Smooth muscle cell (in vitro differentiated cells): ENCODE data around the gene GDF15. TPM values are rescaled to one million over a fixed set of nuclear protein-coding genes. Genes with fewer than 3 reads are reported as not detected.
"Not testable (repeated sequence)": the region's sequence is repeated elsewhere in the genome, so short reads cannot be mapped to it uniquely, and the experiment has no call there.

Source experiments
- DNase-seq: peaks from one replicate; lab custom pipeline; 2025; ENCODE audit not compliant: unreplicated experiment; lab: John Stamatoyannopoulos, UW
- H2AFZ ChIP-seq: fragments of 200-600 bp; sonication (generic); 2 replicates; pipeline ENCODE4 v1.6.0; 2016; ENCODE audit warnings: antibody characterized with exemption, low read depth, mild to moderate bottlenecking
- H3F3A ChIP-seq: fragments of 200-600 bp; sonication (generic); 2 replicates; pipeline ENCODE4 v1.6.0; 2017; ENCODE audit warnings: antibody characterized with exemption, low read depth
- H3K27ac ChIP-seq: fragments of 200-600 bp; sonication (generic); 2 replicates; pipeline ENCODE4 v1.5.1; 2016; ENCODE audit warnings: low read depth, mild to moderate bottlenecking
- H3K27me3 ChIP-seq: fragments of 200-600 bp; sonication (generic); 2 replicates; pipeline ENCODE4 v1.6.1; 2016; ENCODE audit warnings: low read depth, mild to moderate bottlenecking
- H3K36me3 ChIP-seq: fragments of 200-600 bp; sonication (generic); 2 replicates; pipeline ENCODE4 v1.5.1; 2016; ENCODE audit warnings: low read depth
- H3K4me1 ChIP-seq: fragments of 200-600 bp; sonication (generic); 2 replicates; pipeline ENCODE4 v1.5.1; 2016; ENCODE audit warnings: low read depth
- H3K4me2 ChIP-seq: fragments of 200-600 bp; sonication (generic); 2 replicates; pipeline ENCODE4 v1.6.0; 2016; ENCODE audit warnings: mild to moderate bottlenecking
- H3K4me3 ChIP-seq: fragments of 200-600 bp; sonication (generic); 2 replicates; pipeline ENCODE4 v1.5.1; 2016; ENCODE audit warnings: mild to moderate bottlenecking
- H3K79me2 ChIP-seq: fragments of 200-600 bp; sonication (generic); 2 replicates; pipeline ENCODE4 v1.6.0; 2016; ENCODE audit warnings: low read depth, mild to moderate bottlenecking
- H3K9ac ChIP-seq: fragments of 200-600 bp; sonication (generic); 2 replicates; pipeline ENCODE4 v1.6.0; 2016; ENCODE audit warnings: low read depth
- H3K9me3 ChIP-seq: fragments of 200-600 bp; sonication (generic); replicated peaks from 2 replicates; pipeline ENCODE4 v1.5.1; 2016; ENCODE audit warnings: low read depth
- H4K20me1 ChIP-seq: fragments of 200-600 bp; sonication (generic); 2 replicates; pipeline ENCODE4 v1.6.0; 2016; ENCODE audit warnings: low read depth
- CTCF ChIP-seq: fragments of 200-600 bp; sonication (generic); IDR thresholded peaks from 2 replicates; pipeline ENCODE4 v1.5.1; 2017; ENCODE audit warnings: borderline replicate concordance, mild to moderate bottlenecking, antibody characterized with exemption; ENCODE audit not compliant: insufficient read depth, poor library complexity, severe bottlenecking
- WGBS: methylation state at CpG from one replicate; pipeline ENCODE4 v1.1.7; 2016; ENCODE audit warnings: low lambda C conversion rate; 5-methylcytosine and 5-hydroxymethylcytosine counted together
- polyA plus RNA-seq: library from polyadenylated mRNA; unstranded; fragments of >200 nt; fragmentation: Nextera tagmentation; extraction: Ambion mirVana; gene quantifications from 2 replicates; pipeline ENCODE4 v1.2.1, GENCODE V29; 2016
- total RNA-seq: library from RNA; depleted of rRNA; stranded (reverse); fragments of >200 nt; gene quantifications from 2 replicates; pipeline ENCODE4 v1.2.3, GENCODE V29; 2014

Gene GDF15
- total and polyA plus RNA-seq, 2 experiments from 2014 or later = 30.9 to 42.8 TPM

- Histone ChIP-seq H3F3A (peaks cover 9% of the 10 kb centered on the region), H3K4me3 (no peak overlapping the region), H3K27ac (no peak overlapping the region), H2AFZ (no peak overlapping the region), H3K27me3 (no peaks in the 10 kb centered on the region), H3K36me3 (peaks cover 3% of the 10 kb centered on the region), H4K20me1 (no peaks in the 10 kb centered on the region), H3K79me2 (no peaks in the 10 kb centered on the region), H3K4me2 (no peak overlapping the region), H3K4me1 (no peaks in the 10 kb centered on the region), H3K9ac (no peak overlapping the region), H3K9me3 (no peaks in the 10 kb centered on the region)
- no peak for TF ChIP-seq CTCF
- DNase-seq = no peak
- 100% methylated on average over 3 of the region's 3 CpGs for WGBS
These were observed 28.9 kb upstream of the GDF15 start for GRCh38 chr19:18357041-18357440.

- H3K4me1 ChIP-seq = peaks cover 12% of the 10 kb centered on the region
These were observed 24.3 kb upstream of the GDF15 start for GRCh38 chr19:18361646-18362045.

GRCh38 chr19:18362934-18363542, 22.9 kb upstream of the GDF15 start:
- Histone ChIP-seq H3F3A (peaks cover 9% of the 10 kb centered on the region), H3K27me3 (no peaks in the 10 kb centered on the region), H3K9me3 (no peaks in the 10 kb centered on the region), H2AFZ (no peak overlapping the region), H4K20me1 (no peaks in the 10 kb centered on the region), H3K9ac (no peak overlapping the region), H3K4me1 (peaks cover 12% of the 10 kb centered on the region), H3K79me2 (no peaks in the 10 kb centered on the region), H3K27ac (peak overlapping the region; percentile 94), H3K36me3 (no peaks in the 10 kb centered on the region), H3K4me2 (no peak overlapping the region), H3K4me3 (no peak overlapping the region)
- DNase-seq = no peak
- no peak for TF ChIP-seq CTCF
- WGBS = 94% methylated on average over 17 of the region's 17 CpGs

More at GRCh38 chr19:18361646-18362045, 24.3 kb upstream of the GDF15 start:
- DNase-seq = no peak
- no peak overlapping the region for H3K9ac ChIP-seq
- peak overlapping the region; percentile 69 for H3K27ac ChIP-seq
- H4K20me1 ChIP-seq = no peaks in the 10 kb centered on the region
- H2AFZ ChIP-seq = no peak overlapping the region
- H3F3A ChIP-seq = peaks cover 9% of the 10 kb centered on the region
- peak overlapping the region; percentile 13 for H3K4me2 ChIP-seq
- no peak for TF ChIP-seq CTCF
- H3K79me2 ChIP-seq = no peaks in the 10 kb centered on the region
- no peaks in the 10 kb centered on the region for H3K9me3 ChIP-seq
- H3K4me3 ChIP-seq = no peak overlapping the region
- no peaks in the 10 kb centered on the region for H3K27me3 ChIP-seq
- H3K36me3 ChIP-seq = peaks cover 3% of the 10 kb centered on the region
- WGBS = 66% methylated on average over 8 of the region's 8 CpGs

GRCh38 chr19:18363787-18364186, 22.2 kb upstream of the GDF15 start:
- H3K36me3 ChIP-seq = no peaks in the 10 kb centered on the region
- DNase-seq = no peak
- no peaks in the 10 kb centered on the region for H3K9me3 ChIP-seq
- H3K27ac ChIP-seq = peak overlapping the region; percentile 94
- peaks cover 12% of the 10 kb centered on the region for H3K4me1 ChIP-seq
- no peak overlapping the region for H3K4me3 ChIP-seq
- no peaks in the 10 kb centered on the region for H4K20me1 ChIP-seq
- WGBS = 86% methylated on average over 6 of the region's 6 CpGs
- H3K9ac ChIP-seq = no peak overlapping the region
- no peak overlapping the region for H3K4me2 ChIP-seq
- no peaks in the 10 kb centered on the region for H3K79me2 ChIP-seq
- no peaks in the 10 kb centered on the region for H3K27me3 ChIP-seq
- peaks cover 9% of the 10 kb centered on the region for H3F3A ChIP-seq
- no peak for TF ChIP-seq CTCF
- no peak overlapping the region for H2AFZ ChIP-seq

GRCh38 chr19:18364277-18364825, 21.6 kb upstream of the GDF15 start:
- H3K4me3 ChIP-seq, H3K36me3 ChIP-seq, H4K20me1 ChIP-seq, H3K27me3 ChIP-seq, H3K79me2 ChIP-seq, H3K9me3 ChIP-seq, H3F3A ChIP-seq, DNase-seq, H2AFZ ChIP-seq: not testable (repeated sequence)
- 82% methylated on average over 11 of the region's 11 CpGs for WGBS
- peak overlapping the region; percentile 94 for H3K27ac ChIP-seq
- H3K4me2 ChIP-seq = peak overlapping the region; percentile 28
- peaks cover 12% of the 10 kb centered on the region for H3K4me1 ChIP-seq
- H3K9ac ChIP-seq = peak overlapping the region; percentile 83
